SK-N-SH (cell line): ENCODE measurements around the gene PIGP. TPM values are rescaled to one million over a fixed set of nuclear protein-coding genes. Genes with fewer than 3 reads are reported as not detected.

Experiments
- CTCF ChIA-PET: fragments of 300-600, 350-600 bp; formaldehyde crosslinking; extraction: SDS; loops from one replicate; lab custom pipeline; 2021; lab: Yijun Ruan, JAX
- POLR2A ChIA-PET: fragments of 350-600 bp; sonication (Branson Sonifier 250); formaldehyde crosslinking; extraction: SDS; loops from one replicate; lab custom pipeline; 2020; ENCODE audit warnings: antibody characterized with exemption, inconsistent platforms; lab: Yijun Ruan, JAX
- DNase-seq: peaks from one replicate; pipeline ENCODE4 v3.0.0; 2012
- H2AFZ ChIP-seq: fragments of 200-600 bp; sonication (generic); 2 replicates; pipeline ENCODE4 v1.8.1; 2016; ENCODE audit warnings: antibody characterized with exemption, mild to moderate bottlenecking, low read depth
- H3F3A ChIP-seq: fragments of 200-600 bp; sonication (generic); replicated peaks from 2 replicates; pipeline ENCODE3; 2016; ENCODE audit warnings: antibody characterized with exemption, mild to moderate bottlenecking; ENCODE audit not compliant: insufficient read depth
- H3K27ac ChIP-seq, 2 experiments: fragments of 200-500 bp in 1 of 2; fragments of 200-600 bp in 1 of 2; sonication (Bioruptor generic) in 1 of 2; sonication (generic), shearing (Covaris generic) in 1 of 2; 2 replicates each; pipeline versions ENCODE4 v1.5.1 to v1.6.1; 2014 to 2016; ENCODE audit warnings: low read depth in 2 of 2, inconsistent platforms in 1 of 2, low read length in 1 of 2, mild to moderate bottlenecking in 1 of 2, mixed read lengths in 1 of 2
- H3K27me3 ChIP-seq: fragments of 200-600 bp; sonication (generic), shearing (Covaris generic); 2 replicates; pipeline ENCODE4 v1.6.1; 2016; ENCODE audit warnings: mixed run types; ENCODE audit not compliant: insufficient read depth
- H3K36me3 ChIP-seq, 2 experiments: fragments of 200-500 bp in 1 of 2; fragments of 200-600 bp in 1 of 2; sonication (Bioruptor generic) in 1 of 2; sonication (generic) in 1 of 2; replicated peaks in 1 of 2; 2 replicates each; pipeline versions ENCODE3 to v1.5.1; 2014 to 2016; ENCODE audit warnings: low read length in 1 of 2, mild to moderate bottlenecking in 1 of 2; ENCODE audit not compliant: insufficient read depth in 2 of 2, control insufficient read depth in 1 of 2
- H3K4me1 ChIP-seq, 2 experiments: fragments of 200-500 bp in 1 of 2; fragments of 200-600 bp in 1 of 2; sonication (Bioruptor generic) in 1 of 2; sonication (generic), shearing (Covaris generic) in 1 of 2; 2 replicates each; pipeline versions ENCODE4 v1.5.1 to v1.6.1; 2014 to 2016; ENCODE audit warnings: low read depth in 1 of 2, low read length in 1 of 2, mixed run types in 1 of 2; ENCODE audit not compliant: insufficient read depth in 2 of 2, control insufficient read depth in 1 of 2
- H3K4me2 ChIP-seq: fragments of 200-600 bp; sonication (generic), shearing (Covaris generic); 2 replicates; pipeline ENCODE4 v1.6.1; 2017; ENCODE audit warnings: mixed run types
- H3K4me3 ChIP-seq, 2 experiments: fragments of 200-500 bp in 1 of 2; fragments of 200-600 bp in 1 of 2; sonication (Bioruptor generic) in 1 of 2; sonication (generic), shearing (Covaris generic) in 1 of 2; 2 replicates each; pipeline versions ENCODE4 v1.5.1 to v1.8.1; 2014 to 2016; ENCODE audit warnings: low read depth in 2 of 2, inconsistent platforms in 1 of 2, low read length in 1 of 2, mild to moderate bottlenecking in 1 of 2, mixed read lengths in 1 of 2, moderate library complexity in 1 of 2
- H3K79me2 ChIP-seq: fragments of 200-600 bp; sonication (generic); 2 replicates; pipeline ENCODE4 v1.8.1; 2017; ENCODE audit warnings: mild to moderate bottlenecking; ENCODE audit not compliant: insufficient read depth
- H3K9ac ChIP-seq: fragments of 200-600 bp; sonication (generic); 2 replicates; pipeline ENCODE4 v1.6.1; 2017; ENCODE audit warnings: mixed run types
- H3K9me2 ChIP-seq: fragments of 200-600 bp; sonication (generic); 2 replicates; pipeline ENCODE4 v1.6.1; 2017; ENCODE audit warnings: mixed run types
- H3K9me3 ChIP-seq: fragments of 200-600 bp; sonication (generic); 2 replicates; pipeline ENCODE4 v1.6.1; 2017; ENCODE audit warnings: mixed run types, mild to moderate bottlenecking, moderate library complexity
- H4K20me1 ChIP-seq: fragments of 200-600 bp; sonication (generic); 2 replicates; pipeline ENCODE4 v1.6.1; 2017; ENCODE audit warnings: mild to moderate bottlenecking, mixed run types; ENCODE audit not compliant: insufficient read depth
- CTCF ChIP-seq: fragments of 200-600 bp; sonication (generic); IDR thresholded peaks from 2 replicates; pipeline ENCODE4 v1.6.1; 2017; ENCODE audit warnings: antibody characterized with exemption, mild to moderate bottlenecking, moderate library complexity
- ELF1 ChIP-seq: IDR thresholded peaks from 2 replicates; pipeline ENCODE4 v1.4.0; 2012
- EP300 ChIP-seq, 2 experiments: IDR thresholded peaks; 2 replicates each; pipeline versions ENCODE4 v1.4.0 to v1.6.1; 2012; ENCODE audit warnings: borderline replicate concordance in 1 of 2, low read depth in 1 of 2, low read length in 1 of 2
- EZH2phosphoT487 ChIP-seq: fragments of 200-600 bp; sonication (generic); IDR thresholded peaks from 2 replicates; pipeline ENCODE4 v1.6.1; 2017; ENCODE audit warnings: low read depth, mixed run types, mild to moderate bottlenecking, antibody characterized with exemption, moderate library complexity, borderline replicate concordance
- FOXJ3 ChIP-seq: sonication (generic); formaldehyde crosslinking; IDR thresholded peaks from 2 replicates; pipeline ENCODE4 v1.5.1; 2020; ENCODE audit warnings: mild to moderate bottlenecking, missing genetic modification reagents
- FOXM1 ChIP-seq: IDR thresholded peaks from 2 replicates; pipeline ENCODE4 v1.4.0; 2012; ENCODE audit warnings: low read depth, mild to moderate bottlenecking
- GABPA ChIP-seq: IDR thresholded peaks from 2 replicates; pipeline ENCODE4 v1.4.0; 2012; ENCODE audit warnings: low read depth, mild to moderate bottlenecking
- GATA2 ChIP-seq: sonication (generic); formaldehyde crosslinking; IDR thresholded peaks from 2 replicates; pipeline ENCODE4 v1.5.0; 2020; ENCODE audit warnings: mild to moderate bottlenecking, missing genetic modification reagents
- IRF3 ChIP-seq: fragments of 150-350 bp; IDR thresholded peaks from 2 replicates; pipeline ENCODE4 v1.6.1; 2016; ENCODE audit warnings: mild to moderate bottlenecking, low read depth, low read length
- JUND ChIP-seq: IDR thresholded peaks from 2 replicates; pipeline ENCODE4 v1.4.0; 2012
- MXI1 ChIP-seq: IDR thresholded peaks from 2 replicates; pipeline ENCODE4 v1.6.1; 2012; ENCODE audit warnings: mild to moderate bottlenecking, low read depth, low read length, improper control_type of control experiment
- NFIC ChIP-seq: IDR thresholded peaks from 2 replicates; pipeline ENCODE4 v1.4.0; 2012; ENCODE audit warnings: borderline replicate concordance
- POLR2AphosphoS5 ChIP-seq: IDR thresholded peaks from 2 replicates; pipeline ENCODE4 v1.6.1; 2012; ENCODE audit warnings: low read depth, low read length
- RAD21 ChIP-seq: IDR thresholded peaks from 2 replicates; pipeline ENCODE4 v1.6.1; 2012; ENCODE audit warnings: mild to moderate bottlenecking, low read length
- RCOR1 ChIP-seq: fragments of 150-350 bp; IDR thresholded peaks from 2 replicates; pipeline ENCODE4 v1.6.1; 2017; ENCODE audit warnings: antibody characterized with exemption, low read length
- RFX5 ChIP-seq: IDR thresholded peaks from 2 replicates; pipeline ENCODE4 v1.6.1; 2012; ENCODE audit warnings: mild to moderate bottlenecking, improper control_type of control experiment, low read length
- RXRA ChIP-seq: IDR thresholded peaks from 2 replicates; pipeline ENCODE4 v1.4.0; 2012; ENCODE audit warnings: low read depth, mild to moderate bottlenecking, borderline replicate concordance
- TAF1 ChIP-seq: IDR thresholded peaks from 2 replicates; pipeline ENCODE4 v1.6.1; 2012; ENCODE audit warnings: low read depth, mild to moderate bottlenecking, low read length, moderate library complexity, borderline replicate concordance
- USF1 ChIP-seq: IDR thresholded peaks from 2 replicates; pipeline ENCODE4 v1.4.0; 2012; ENCODE audit warnings: low read depth, borderline replicate concordance
- YY1 ChIP-seq: IDR thresholded peaks from 2 replicates; pipeline ENCODE4 v1.4.0; 2012; ENCODE audit warnings: low read depth, mild to moderate bottlenecking
- ZBTB33 ChIP-seq: IDR thresholded peaks from 2 replicates; pipeline ENCODE4 v1.4.0; 2012; ENCODE audit warnings: low read depth, borderline replicate concordance
- WGBS: methylation state at CpG from one replicate; pipeline ENCODE4 v1.1.6; 2017; ENCODE audit warnings: low lambda C conversion rate; 5-methylcytosine and 5-hydroxymethylcytosine counted together
- polyA plus RNA-seq, 3 experiments: library from polyadenylated mRNA; depleted of rRNA; stranded (reverse); fragments of >200 nt; gene quantifications; 2 replicates each; pipeline ENCODE4 v1.2.3, GENCODE V29; 2012

Gene PIGP
- polyA plus RNA-seq, 1 of the 3 experiments (the other 2 are of a cell fraction): 28.3 TPM

GRCh38 chr21:37028570-37028969, 44.3 kb downstream of the PIGP start:
- Histone ChIP-seq H2AFZ (no peak overlapping the region), H3K27ac (no peak overlapping the region), H3K79me2 (no peaks in the 10 kb centered on the region), H3K27me3 (peaks cover 11% of the 10 kb centered on the region; the same call in 1 of the 2 replicates), H3K36me3 (no peaks in the 10 kb centered on the region), H3F3A (peaks cover 16% of the 10 kb centered on the region), H3K9ac (no peak overlapping the region), H3K9me3 (no peaks in the 10 kb centered on the region), H3K4me3 (no peak overlapping the region), H3K4me1 (peaks cover 0 to 4% of the 10 kb centered on the region in 2 experiments; a peak in 1 of 4 replicates), H4K20me1 (no peaks in the 10 kb centered on the region), H3K9me2 (no peaks in the 10 kb centered on the region), H3K4me2 (no peak overlapping the region)
- no peak for DNase-seq
- POLR2A ChIA-PET: no interaction called here
- TF ChIP-seq CTCF (peak; percentile 22; the same call in 1 of the 2 replicates), JUND (no peak), NFIC (no peak), RFX5 (no peak), USF1 (no peak)
- WGBS: 69% methylated on average over 4 of the region's 4 CpGs
- CTCF ChIA-PET: no interaction called here

- no peaks in the 10 kb centered on the region for H3K9me2 ChIP-seq
- ChIA-PET POLR2A (no interaction called here), CTCF (interaction anchor here (0.7 to 2.9 kb wide), 6 partner anchors 13 to 641 kb away, joined by 3 to 13 read pairs (median 3); no protein-coding TSS in a partner anchor)
Measured at GRCh38 chr21:37026499-37026898, 46.4 kb downstream of the PIGP start.

More at GRCh38 chr21:37026499-37026898, 46.4 kb downstream of the PIGP start:
- H4K20me1 ChIP-seq: no peaks in the 10 kb centered on the region
- peaks cover 0 to 4% of the 10 kb centered on the region in 2 experiments; a peak in 1 of 4 replicates for H3K4me1 ChIP-seq
- WGBS: 63% methylated on average over 4 of the region's 4 CpGs
- no peak overlapping the region for H3K27ac ChIP-seq
- no peaks in the 10 kb centered on the region for H3K36me3 ChIP-seq
- H3K79me2 ChIP-seq: no peaks in the 10 kb centered on the region
- H3K4me2 ChIP-seq: no peak overlapping the region
- no peak overlapping the region for H3K9ac ChIP-seq
- H3K9me3 ChIP-seq: no peaks in the 10 kb centered on the region
- no peak for DNase-seq
- no peak for TF ChIP-seq RFX5
- no peak for TF ChIP-seq CTCF
- TF ChIP-seq GATA2 (CRISPR knock-in tag): no peak
- TF ChIP-seq FOXM1: no peak
- TF ChIP-seq ELF1: no peak
- no peak for TF ChIP-seq IRF3
- TF ChIP-seq RCOR1: no peak
- no peak for TF ChIP-seq FOXJ3 (CRISPR knock-in tag)
- TF ChIP-seq RXRA: no peak
- no peak for TF ChIP-seq EZH2phosphoT487
- no peak for TF ChIP-seq RAD21
- TF ChIP-seq TAF1: no peak
- no peak for TF ChIP-seq MXI1
- no peak for TF ChIP-seq GABPA
- no peak for TF ChIP-seq EP300 (IDR thresholded peaks at IDR 0.05; ENCODE audit: borderline replicate concordance in 1 of 2, low read depth in 1 of 2, low read length in 1 of 2)
- no peak for TF ChIP-seq POLR2AphosphoS5
- TF ChIP-seq ZBTB33: no peak
- no peak for TF ChIP-seq YY1
- H3K4me3 ChIP-seq: no peak overlapping the region
- H2AFZ ChIP-seq: no peak overlapping the region
- peaks cover 11% of the 10 kb centered on the region; the same call in 1 of the 2 replicates for H3K27me3 ChIP-seq
- H3F3A ChIP-seq: no peaks in the 10 kb centered on the region
